ENCODE results near the gene C2orf68.
A peak's percentile ranks its signal among the peaks of the same experiment; 100 is the strongest.
"Not testable (repeated sequence)": the region's sequence is repeated elsewhere in the genome, so short reads cannot be mapped to it uniquely, and the experiment has no call there.

The C2orf68 gene

GRCh38 chr2:85628658-85629057 lies 16.8 kb upstream of the C2orf68 start:
- H3K4me3 ChIP-seq (ENCODE audit: low read length): no peak overlapping the region
- TF ChIP-seq, protein P1, sequence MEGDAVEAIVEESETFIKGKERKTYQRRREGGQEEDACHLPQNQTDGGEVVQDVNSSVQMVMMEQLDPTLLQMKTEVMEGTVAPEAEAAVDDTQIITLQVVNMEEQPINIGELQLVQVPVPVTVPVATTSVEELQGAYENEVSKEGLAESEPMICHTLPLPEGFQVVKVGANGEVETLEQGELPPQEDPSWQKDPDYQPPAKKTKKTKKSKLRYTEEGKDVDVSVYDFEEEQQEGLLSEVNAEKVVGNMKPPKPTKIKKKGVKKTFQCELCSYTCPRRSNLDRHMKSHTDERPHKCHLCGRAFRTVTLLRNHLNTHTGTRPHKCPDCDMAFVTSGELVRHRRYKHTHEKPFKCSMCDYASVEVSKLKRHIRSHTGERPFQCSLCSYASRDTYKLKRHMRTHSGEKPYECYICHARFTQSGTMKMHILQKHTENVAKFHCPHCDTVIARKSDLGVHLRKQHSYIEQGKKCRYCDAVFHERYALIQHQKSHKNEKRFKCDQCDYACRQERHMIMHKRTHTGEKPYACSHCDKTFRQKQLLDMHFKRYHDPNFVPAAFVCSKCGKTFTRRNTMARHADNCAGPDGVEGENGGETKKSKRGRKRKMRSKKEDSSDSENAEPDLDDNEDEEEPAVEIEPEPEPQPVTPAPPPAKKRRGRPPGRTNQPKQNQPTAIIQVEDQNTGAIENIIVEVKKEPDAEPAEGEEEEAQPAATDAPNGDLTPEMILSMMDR (conservative IDR thresholded peaks at IDR 0.05; ENCODE audit: low read length): no peak
- no peak for DNase-seq (ENCODE audit: low read depth)

- no peak overlapping the region for H3K4me3 ChIP-seq (ENCODE audit: low read length)
- DNase-seq (ENCODE audit: low read depth): no peak
- TF ChIP-seq, protein P1 (conservative IDR thresholded peaks at IDR 0.05; ENCODE audit: low read length): no peak
Measured at GRCh38 chr2:85623991-85624390, 12.1 kb upstream of the C2orf68 start.

GRCh38 chr2:85621338-85621737 lies 9.5 kb upstream of the C2orf68 start:
- no peak for DNase-seq (ENCODE audit: low read depth)
- TF ChIP-seq, protein P1 (conservative IDR thresholded peaks at IDR 0.05; ENCODE audit: low read length): no peak
- H3K4me3 ChIP-seq (ENCODE audit: low read length): no peak overlapping the region

DNA sequence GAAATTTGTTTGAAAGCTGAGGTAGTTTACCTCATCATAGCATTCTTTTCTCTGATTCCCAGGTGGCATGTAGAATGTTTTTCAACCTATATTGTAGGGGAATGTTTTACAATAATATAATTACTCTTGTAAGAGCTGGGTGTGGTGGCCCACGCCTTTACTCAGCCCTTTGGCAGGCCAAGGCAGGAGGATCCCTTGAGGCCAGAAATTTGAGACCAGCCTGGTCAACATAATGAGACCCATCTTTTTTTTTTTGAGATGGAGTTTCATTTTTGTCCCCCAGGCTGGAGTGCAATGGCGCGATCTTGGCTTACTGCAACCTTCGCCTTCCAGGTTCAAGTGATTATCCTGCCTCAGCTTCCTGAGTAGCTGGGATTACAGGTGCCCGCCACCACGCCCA lies 7.8 kb upstream of the C2orf68 start:
- TF ChIP-seq, protein P1 (conservative IDR thresholded peaks at IDR 0.05; ENCODE audit: low read length): no peak
- no peak overlapping the region for H3K4me3 ChIP-seq (ENCODE audit: low read length)
- DNase-seq (ENCODE audit: low read depth): no peak

GRCh38 chr2:85617723-85618122 lies 5.9 kb upstream of the C2orf68 start:
- peak overlapping the region; percentile 2; the same call in 1 of the 2 replicates for H3K4me3 ChIP-seq (ENCODE audit: low read length)
- not testable (repeated sequence) for DNase-seq (ENCODE audit: low read depth)

- TF ChIP-seq, protein P1 (conservative IDR thresholded peaks at IDR 0.05; ENCODE audit: low read length): no peak
- no peak overlapping the region for H3K4me3 ChIP-seq (ENCODE audit: low read length)
- no peak for DNase-seq (ENCODE audit: low read depth)
Measured at GRCh38 chr2:85615413-85615728, 3.5 kb upstream of the C2orf68 start.

DNA sequence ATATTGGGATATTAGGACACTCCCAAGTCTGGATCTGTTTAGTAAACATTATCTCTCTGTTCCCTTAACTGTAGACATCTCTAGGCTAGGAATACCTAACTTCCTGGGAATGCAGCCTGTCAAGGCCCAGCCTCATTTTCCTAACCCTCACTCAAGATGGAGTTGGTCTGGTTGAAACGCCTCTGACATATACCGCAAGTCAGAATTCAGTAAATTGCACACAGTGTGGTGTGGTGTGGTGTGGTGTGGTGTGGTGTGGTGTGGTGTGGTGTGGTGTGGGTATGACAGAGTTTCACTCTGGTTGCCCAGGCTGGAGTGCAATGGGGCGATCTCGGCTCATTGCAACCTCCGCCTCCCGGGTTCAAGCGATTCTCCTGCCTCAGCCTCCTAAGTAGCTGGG lies 2.9 kb upstream of the C2orf68 start:
- DNase-seq (ENCODE audit: low read depth): not testable (repeated sequence)

DNA sequence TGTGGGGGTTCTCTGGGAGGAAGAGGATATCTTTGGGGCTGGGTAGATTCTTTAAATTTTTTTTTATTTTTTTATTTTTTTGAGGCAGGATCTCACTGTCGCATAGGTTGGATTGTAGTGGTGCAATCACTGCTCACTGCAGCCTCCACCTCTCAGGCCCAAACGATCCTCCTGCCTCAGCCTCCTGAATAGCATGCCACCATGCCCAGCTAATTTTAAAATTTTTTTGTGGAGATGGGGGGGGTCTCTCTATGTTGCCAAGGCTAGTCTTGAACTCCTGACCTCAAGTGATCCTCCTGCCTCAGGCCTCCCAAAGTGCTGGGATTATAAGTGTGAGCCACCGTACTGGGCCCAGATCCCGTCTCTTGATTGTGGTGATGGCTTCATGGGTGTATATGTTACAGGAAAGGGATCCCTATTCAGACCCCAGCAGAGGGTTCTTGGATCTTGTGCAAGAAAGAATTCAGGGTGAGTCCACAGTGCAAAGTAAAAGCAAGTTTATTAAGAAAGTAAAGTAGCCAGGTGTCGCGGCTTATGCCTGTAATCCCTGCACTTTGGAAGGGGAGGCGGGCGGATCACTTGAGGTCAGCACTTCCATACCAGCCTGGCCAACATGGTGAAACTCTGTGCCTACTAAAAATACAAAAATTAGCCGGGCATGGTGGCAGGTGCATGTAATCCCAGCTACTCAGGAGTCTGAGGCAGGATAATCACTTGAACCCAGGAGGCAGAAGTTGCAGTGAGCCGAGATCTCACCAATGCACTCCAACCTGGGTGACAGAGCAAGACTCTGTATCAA lies 2.0 kb upstream of the C2orf68 start:
- no peak overlapping the region for H3K4me3 ChIP-seq (ENCODE audit: low read length)
- TF ChIP-seq, protein P1 (conservative IDR thresholded peaks at IDR 0.05; ENCODE audit: low read length): no peak
- DNase-seq (ENCODE audit: low read depth): no peak

More for the DNA sequence above, 2.9 kb upstream of the C2orf68 start:
- H3K4me3 ChIP-seq (ENCODE audit: low read length): not testable (repeated sequence)
